ENCODE results near the gene CHRNA10. TPM values are rescaled to one million over a fixed set of nuclear protein-coding genes. Genes with fewer than 3 reads are reported as not detected.

Gene CHRNA10
- polyA plus RNA-seq, 1 donor from 2014 or later, result 4.9 TPM

DNA sequence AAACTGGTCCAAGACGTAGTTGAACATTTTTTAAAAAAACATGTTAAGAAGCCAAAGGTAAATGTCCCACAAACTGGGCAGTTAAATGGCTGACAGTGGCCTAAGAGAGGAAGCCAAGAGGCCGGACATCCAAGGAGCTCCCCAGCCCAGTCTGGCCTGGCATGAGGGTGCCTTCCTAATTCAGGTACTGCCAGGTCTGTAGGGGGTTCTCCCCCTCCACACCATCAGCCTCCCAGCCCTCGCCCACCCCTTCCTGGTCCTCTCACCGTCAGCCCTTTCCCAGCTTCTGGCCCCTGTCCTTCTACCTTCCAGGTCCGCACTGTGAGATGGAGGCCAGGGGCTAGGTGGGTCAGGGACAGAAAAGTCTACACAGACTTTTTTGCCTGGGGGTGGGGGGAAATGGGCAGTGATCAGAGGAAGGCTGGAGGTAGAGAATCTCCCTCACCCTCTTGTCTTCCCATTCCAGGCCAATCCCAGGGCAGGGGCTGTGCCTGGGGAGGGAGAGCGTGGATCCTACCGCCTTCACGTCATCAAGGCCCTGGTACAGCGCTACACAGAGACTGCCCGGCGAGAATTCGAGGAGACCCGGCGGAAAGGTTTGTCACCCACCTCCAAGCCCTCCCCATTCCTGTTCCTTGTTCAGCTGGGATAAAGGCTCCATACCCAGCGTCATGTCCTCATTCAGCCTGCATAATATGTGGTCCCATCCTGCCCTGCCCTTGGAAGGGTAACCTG, 35.4 kb downstream of the CHRNA10 start:
- Histone ChIP-seq H2AFZ (ENCODE audit: low read depth, low read length) (no peak overlapping the region), H3K79me2 (replicated peaks; ENCODE audit: insufficient read depth, low read length) (no peaks in the 10 kb centered on the region), H3K9ac (ENCODE audit: low read length) (no peak overlapping the region), H3K36me3 (ENCODE audit: insufficient read depth, low read length) (no peaks in the 10 kb centered on the region), H3K27ac (ENCODE audit: low read length) (no peak overlapping the region), H4K20me1 (ENCODE audit: insufficient read depth) (no peaks in the 10 kb centered on the region), H3K4me2 (ENCODE audit: low read length) (no peak overlapping the region), H3F3A (ENCODE audit: insufficient read depth, low read length, poor library complexity, severe bottlenecking) (no peaks in the 10 kb centered on the region), H3K9me2 (ENCODE audit: insufficient read depth, low read length) (no peaks in the 10 kb centered on the region), H3K4me3 (ENCODE audit: low read length) (no peak overlapping the region), H3K9me3 (ENCODE audit: low read length) (no peaks in the 10 kb centered on the region), H3K27me3 (ENCODE audit: insufficient read depth, low read depth, low read length) (no peaks in the 10 kb centered on the region)
- TF ChIP-seq, protein P1, sequence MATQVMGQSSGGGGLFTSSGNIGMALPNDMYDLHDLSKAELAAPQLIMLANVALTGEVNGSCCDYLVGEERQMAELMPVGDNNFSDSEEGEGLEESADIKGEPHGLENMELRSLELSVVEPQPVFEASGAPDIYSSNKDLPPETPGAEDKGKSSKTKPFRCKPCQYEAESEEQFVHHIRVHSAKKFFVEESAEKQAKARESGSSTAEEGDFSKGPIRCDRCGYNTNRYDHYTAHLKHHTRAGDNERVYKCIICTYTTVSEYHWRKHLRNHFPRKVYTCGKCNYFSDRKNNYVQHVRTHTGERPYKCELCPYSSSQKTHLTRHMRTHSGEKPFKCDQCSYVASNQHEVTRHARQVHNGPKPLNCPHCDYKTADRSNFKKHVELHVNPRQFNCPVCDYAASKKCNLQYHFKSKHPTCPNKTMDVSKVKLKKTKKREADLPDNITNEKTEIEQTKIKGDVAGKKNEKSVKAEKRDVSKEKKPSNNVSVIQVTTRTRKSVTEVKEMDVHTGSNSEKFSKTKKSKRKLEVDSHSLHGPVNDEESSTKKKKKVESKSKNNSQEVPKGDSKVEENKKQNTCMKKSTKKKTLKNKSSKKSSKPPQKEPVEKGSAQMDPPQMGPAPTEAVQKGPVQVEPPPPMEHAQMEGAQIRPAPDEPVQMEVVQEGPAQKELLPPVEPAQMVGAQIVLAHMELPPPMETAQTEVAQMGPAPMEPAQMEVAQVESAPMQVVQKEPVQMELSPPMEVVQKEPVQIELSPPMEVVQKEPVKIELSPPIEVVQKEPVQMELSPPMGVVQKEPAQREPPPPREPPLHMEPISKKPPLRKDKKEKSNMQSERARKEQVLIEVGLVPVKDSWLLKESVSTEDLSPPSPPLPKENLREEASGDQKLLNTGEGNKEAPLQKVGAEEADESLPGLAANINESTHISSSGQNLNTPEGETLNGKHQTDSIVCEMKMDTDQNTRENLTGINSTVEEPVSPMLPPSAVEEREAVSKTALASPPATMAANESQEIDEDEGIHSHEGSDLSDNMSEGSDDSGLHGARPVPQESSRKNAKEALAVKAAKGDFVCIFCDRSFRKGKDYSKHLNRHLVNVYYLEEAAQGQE (IDR thresholded peaks at IDR 0.05; ENCODE audit: borderline replicate concordance), result no peak
- TF ChIP-seq, protein P2, sequence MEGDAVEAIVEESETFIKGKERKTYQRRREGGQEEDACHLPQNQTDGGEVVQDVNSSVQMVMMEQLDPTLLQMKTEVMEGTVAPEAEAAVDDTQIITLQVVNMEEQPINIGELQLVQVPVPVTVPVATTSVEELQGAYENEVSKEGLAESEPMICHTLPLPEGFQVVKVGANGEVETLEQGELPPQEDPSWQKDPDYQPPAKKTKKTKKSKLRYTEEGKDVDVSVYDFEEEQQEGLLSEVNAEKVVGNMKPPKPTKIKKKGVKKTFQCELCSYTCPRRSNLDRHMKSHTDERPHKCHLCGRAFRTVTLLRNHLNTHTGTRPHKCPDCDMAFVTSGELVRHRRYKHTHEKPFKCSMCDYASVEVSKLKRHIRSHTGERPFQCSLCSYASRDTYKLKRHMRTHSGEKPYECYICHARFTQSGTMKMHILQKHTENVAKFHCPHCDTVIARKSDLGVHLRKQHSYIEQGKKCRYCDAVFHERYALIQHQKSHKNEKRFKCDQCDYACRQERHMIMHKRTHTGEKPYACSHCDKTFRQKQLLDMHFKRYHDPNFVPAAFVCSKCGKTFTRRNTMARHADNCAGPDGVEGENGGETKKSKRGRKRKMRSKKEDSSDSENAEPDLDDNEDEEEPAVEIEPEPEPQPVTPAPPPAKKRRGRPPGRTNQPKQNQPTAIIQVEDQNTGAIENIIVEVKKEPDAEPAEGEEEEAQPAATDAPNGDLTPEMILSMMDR (IDR thresholded peaks at IDR 0.05; ENCODE audit: poor library complexity, severe bottlenecking), result no peak
- no peak for TF ChIP-seq MXI1 (conservative IDR thresholded peaks at IDR 0.05; ENCODE audit: poor library complexity, severe bottlenecking)
- no peak for TF ChIP-seq RAD21 (conservative IDR thresholded peaks at IDR 0.05)
- no peak for TF ChIP-seq EZH2 (IDR thresholded peaks at IDR 0.05; ENCODE audit: borderline replicate concordance, insufficient read depth, low read length, poor library complexity, severe bottlenecking)
- TF ChIP-seq POLR2AphosphoS5 (IDR thresholded peaks at IDR 0.05), result no peak
- TF ChIP-seq TAF1 (IDR thresholded peaks at IDR 0.05; ENCODE audit: low read depth), result no peak
- no peak for TF ChIP-seq SMC3 (conservative IDR thresholded peaks at IDR 0.05; ENCODE audit: poor library complexity)
- TF ChIP-seq EP300 (conservative IDR thresholded peaks at IDR 0.05; ENCODE audit: poor library complexity, severe bottlenecking), result no peak

DNA sequence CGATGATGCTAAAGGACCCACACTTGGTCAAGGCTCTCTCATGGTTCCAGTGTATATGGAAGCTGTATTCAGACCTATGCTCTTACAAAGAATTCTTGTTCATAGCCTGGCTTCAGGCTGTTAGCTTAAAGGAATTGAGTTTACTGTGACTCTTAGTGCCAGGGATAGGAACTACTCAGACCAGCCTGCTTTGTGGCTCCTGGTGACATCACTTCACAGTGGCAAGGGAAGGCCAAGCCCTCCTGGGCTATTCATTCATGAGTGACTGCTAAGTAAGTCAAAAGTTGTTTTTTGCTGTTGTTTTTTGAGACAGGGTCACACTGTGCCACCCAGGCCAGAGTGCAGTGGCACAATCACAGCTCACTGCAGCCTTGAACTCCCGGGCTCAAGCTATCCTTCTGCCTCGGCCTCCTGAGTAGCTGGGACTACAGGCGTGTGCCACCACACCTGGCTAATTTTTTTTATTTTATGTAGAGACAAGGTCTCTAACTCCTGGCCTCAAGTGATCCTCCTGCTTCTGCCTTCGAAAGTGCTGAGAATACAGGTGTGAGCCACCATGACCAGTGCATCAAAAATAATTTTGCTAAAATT, 39.0 kb downstream of the CHRNA10 start:
- TF ChIP-seq TAF1 (IDR thresholded peaks at IDR 0.05; ENCODE audit: low read depth) (no peak), EP300 (conservative IDR thresholded peaks at IDR 0.05; ENCODE audit: poor library complexity, severe bottlenecking) (no peak), SMC3 (conservative IDR thresholded peaks at IDR 0.05; ENCODE audit: poor library complexity) (no peak), RAD21 (conservative IDR thresholded peaks at IDR 0.05) (no peak), EZH2 (IDR thresholded peaks at IDR 0.05; ENCODE audit: borderline replicate concordance, insufficient read depth, low read length, poor library complexity, severe bottlenecking) (no peak), MXI1 (conservative IDR thresholded peaks at IDR 0.05; ENCODE audit: poor library complexity, severe bottlenecking) (no peak), POLR2AphosphoS5 (IDR thresholded peaks at IDR 0.05) (no peak)
- TF ChIP-seq, protein P1 (IDR thresholded peaks at IDR 0.05; ENCODE audit: borderline replicate concordance), result no peak
- TF ChIP-seq, protein P2 (IDR thresholded peaks at IDR 0.05; ENCODE audit: poor library complexity, severe bottlenecking), result no peak
- no peaks in the 10 kb centered on the region for H4K20me1 ChIP-seq (ENCODE audit: insufficient read depth)
- no peaks in the 10 kb centered on the region for H3K27me3 ChIP-seq (ENCODE audit: insufficient read depth, low read depth, low read length)
- no peaks in the 10 kb centered on the region for H3K9me2 ChIP-seq (ENCODE audit: insufficient read depth, low read length)
- H3K4me2 ChIP-seq (ENCODE audit: low read length), result no peak overlapping the region
- no peak overlapping the region for H3K9ac ChIP-seq (ENCODE audit: low read length)
- H3K36me3 ChIP-seq (ENCODE audit: insufficient read depth, low read length), result no peaks in the 10 kb centered on the region
- no peaks in the 10 kb centered on the region for H3K9me3 ChIP-seq (ENCODE audit: low read length)
- no peaks in the 10 kb centered on the region for H3F3A ChIP-seq (ENCODE audit: insufficient read depth, low read length, poor library complexity, severe bottlenecking)
- no peak overlapping the region for H3K4me3 ChIP-seq (ENCODE audit: low read length)
- no peaks in the 10 kb centered on the region for H3K79me2 ChIP-seq (replicated peaks; ENCODE audit: insufficient read depth, low read length)
- no peak overlapping the region for H3K27ac ChIP-seq (ENCODE audit: low read length)
- no peak overlapping the region for H2AFZ ChIP-seq (ENCODE audit: low read depth, low read length)
